SK-N-MC (cell line): ENCODE data around the gene PKMYT1.

ENCODE experiments used
- EZH2 ChIP-seq: fragments of 200-600 bp; sonication (generic); IDR thresholded peaks from one replicate; pipeline ENCODE4 v1.6.1; 2017; ENCODE audit warnings: antibody characterized with exemption
- FOXP2 ChIP-seq: optimal IDR thresholded peaks from 2 replicates; pipeline ENCODE3; 2011; ENCODE audit warnings: mild to moderate bottlenecking, moderate library complexity; ENCODE audit not compliant: insufficient read depth; ENCODE audit errors: extremely low read length, control extremely low read depth

DNA sequence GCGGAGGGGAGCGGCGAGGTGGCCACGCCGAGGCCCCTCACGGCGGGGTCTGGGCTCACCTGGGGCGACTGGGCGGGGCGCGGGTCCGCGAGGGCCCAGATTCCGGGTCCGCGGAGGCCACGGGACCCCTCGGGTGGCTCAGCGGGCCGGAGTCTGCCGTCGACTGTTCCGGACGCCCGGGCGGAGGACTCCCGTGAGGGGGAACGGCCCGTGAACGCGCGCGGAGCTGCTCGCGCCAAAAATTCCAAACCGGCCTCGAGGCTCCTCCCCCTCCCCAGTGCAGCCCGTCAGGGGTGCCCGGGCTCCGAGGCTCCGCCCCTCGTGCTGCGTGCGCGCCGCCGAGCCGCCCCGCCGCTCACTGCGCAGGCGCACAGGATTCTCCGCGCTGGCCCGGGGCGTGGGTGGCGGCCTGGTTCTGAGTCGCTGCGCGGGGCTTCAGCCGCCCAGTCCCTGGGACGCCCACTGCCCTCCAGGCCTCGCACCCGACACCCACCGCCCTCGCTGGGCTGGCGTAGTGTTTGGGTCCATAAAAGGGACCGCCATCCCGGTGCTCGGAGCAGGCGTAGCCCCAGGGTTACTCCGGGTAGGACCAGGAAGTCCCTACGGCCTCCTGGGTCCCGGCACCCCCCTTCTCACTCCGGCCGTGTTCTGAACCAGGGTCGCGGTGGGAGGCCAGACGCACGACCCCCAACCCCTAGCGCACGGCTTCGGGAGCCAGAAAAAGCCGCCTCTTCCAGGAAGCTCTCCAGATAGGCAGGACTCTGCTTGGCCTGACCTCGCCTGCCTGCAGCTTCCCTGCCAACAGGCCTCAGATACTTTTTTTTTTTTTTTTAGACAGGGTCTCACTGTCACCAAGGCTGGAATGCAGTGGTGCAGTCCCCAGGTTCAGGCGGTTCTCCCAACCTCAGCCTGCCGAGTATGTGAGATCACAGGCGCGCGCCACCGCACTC lies at the start of gene PKMYT1:
- TF ChIP-seq FOXP2 (no peak), EZH2 (no peak)
